Stomach (tissue), 9 donors: Measurements from ENCODE around the gene CIC. TPM values are rescaled to one million over a fixed set of nuclear protein-coding genes. Genes with fewer than 3 reads are reported as not detected.

Experiments used
- DNase-seq, 2 donors: peaks; one replicate each; pipeline versions ENCODE4 v3.0.0 to v3.0.0-alpha.2; 2013 to 2019
- H3K27ac ChIP-seq, 5 donors: fragments of 200-600 bp in 4 of 5; sonication (generic) in 4 of 5; one replicate each; pipeline ENCODE4 v1.5.1; 2013 to 2019; ENCODE audit warnings: mild to moderate bottlenecking in 1 of 5, moderate library complexity in 1 of 5
- H3K27me3 ChIP-seq, 3 donors: fragments of 200-600 bp; sonication (generic); one replicate each; pipeline ENCODE4 v1.5.1; 2017 to 2019; ENCODE audit warnings: mixed run types in 1 of 3
- H3K36me3 ChIP-seq, 4 donors: fragments of 200-600 bp; sonication (generic); 1 replicate in 3 of 4; 2 replicates in 1 of 4; pipeline ENCODE4 v1.5.1; 2016 to 2019
- H3K4me1 ChIP-seq, 4 donors: fragments of 200-600 bp; sonication (generic); one replicate each; pipeline ENCODE4 v1.5.1; 2016 to 2019
- H3K4me3 ChIP-seq, 4 donors: fragments of 200-600 bp; sonication (generic) in 3 of 4; one replicate each; pipeline ENCODE4 v1.5.1; 2016 to 2019; ENCODE audit warnings: mild to moderate bottlenecking in 1 of 4
- H3K9me3 ChIP-seq, 4 donors: fragments of 200-600 bp; sonication (generic); one replicate each; pipeline ENCODE4 v1.5.1; 2016 to 2019
- CTCF ChIP-seq, 7 experiments: fragments of 450-650 bp in 4 of 7; fragments of 200-600 bp in 3 of 7; sonication (generic) in 3 of 7; IDR thresholded peaks; one replicate each; pipeline ENCODE4 v1.5.1; 2016 to 2019; ENCODE audit warnings: antibody characterized with exemption in 7 of 7, control low read depth in 2 of 7, mild to moderate bottlenecking in 1 of 7
- EP300 ChIP-seq: sonication (generic); formaldehyde crosslinking; IDR thresholded peaks from one replicate; pipeline ENCODE4 v1.6.1; 2017; ENCODE audit warnings: antibody characterized with exemption
- POLR2A ChIP-seq, 4 donors: fragments of 450-650 bp; IDR thresholded peaks; one replicate each; pipeline ENCODE4 v1.6.1; 2016; ENCODE audit warnings: antibody characterized with exemption in 4 of 4, control low read depth in 2 of 4, mild to moderate bottlenecking in 1 of 4, moderate library complexity in 1 of 4
- POLR2AphosphoS5 ChIP-seq, 3 donors: sonication (generic); formaldehyde crosslinking; IDR thresholded peaks; one replicate each; pipeline ENCODE4 v1.6.1; 2016; ENCODE audit warnings: antibody characterized with exemption in 3 of 3
- WGBS, 5 donors: extraction: QIAGEN DNeasy Blood & Tissue Kit in 3 of 5; methylation state at CpG; one replicate each; pipeline versions ENCODE4 v1.1.5 to v1.1.7; 2013 to 2018; 5-methylcytosine and 5-hydroxymethylcytosine counted together
- intact Hi-C: fragments of 100-400 bp; cut with DNase I; formaldehyde crosslinking; loops from one replicate; pipeline ENCODE4 v1.15.1; 2023; ENCODE audit warnings: low total_unique reads
- polyA plus RNA-seq, 3 donors: library from polyadenylated mRNA; stranded (reverse); fragments of 200-250 nt; gene quantifications; one replicate each; pipeline ENCODE4 v1.2.3, GENCODE V29; 2013
- total RNA-seq, 5 donors: library from RNA; depleted of rRNA; stranded (reverse); fragments of >200 nt; gene quantifications; one replicate each; pipeline versions ENCODE4 v1.1.0 to v1.2.3, GENCODE V29; 2014 to 2016
- donor health status: healthy with polysubstance abuse.
- donor health status: Bipolar disorder and iron deficiency.
- donor health status: healthy.

Gene CIC
- total and polyA plus RNA-seq, 8 donors, result 15.4 to 60.3 (median 26.6) TPM

- Histone ChIP-seq H3K27me3 (no peaks in the 10 kb centered on the region), H3K36me3 (peaks cover 16 to 19% (median 18%) of the 10 kb centered on the region in 4 donors), H3K4me3 (peak overlapping the region; percentile 53 to 71 (median 66)), H3K4me1 (peaks cover 62 to 87% (median 76%) of the 10 kb centered on the region in 4 donors), H3K27ac (peak overlapping the region; percentile 94 to 100 (median 97)), H3K9me3 (no peaks in the 10 kb centered on the region)
- DNase-seq, result peak; percentile 98 to 99
- no peak for TF ChIP-seq EP300
- TF ChIP-seq POLR2AphosphoS5 (IDR thresholded peaks at IDR 0.05), result peak in 2 of 3 donors; percentile 34 to 60
- intact Hi-C loops, result no loop called here
- WGBS, 5 donors, result 1 to 4% (median 3%) methylated on average over 19 to 70 of the region's 74 CpGs
Measured at GRCh38 chr19:42283188-42284065, 14.4 kb downstream of the CIC start.

GRCh38 chr19:42284066-42284501 is 15.0 kb downstream of the CIC start:
- peaks cover 23 to 25% (median 25%) of the 10 kb centered on the region in 4 donors for H3K36me3 ChIP-seq
- H3K27ac ChIP-seq, result peak overlapping the region; percentile 94 to 100 (median 97)
- H3K4me1 ChIP-seq, result peaks cover 56 to 80% (median 70%) of the 10 kb centered on the region in 4 donors
- no peaks in the 10 kb centered on the region for H3K27me3 ChIP-seq
- peak overlapping the region; percentile 64 to 71 (median 69) for H3K4me3 ChIP-seq
- intact Hi-C loops, result no loop called here
- DNase-seq, result peak; percentile 87 to 94
- no peaks in the 10 kb centered on the region for H3K9me3 ChIP-seq
- 0 to 2% methylated on average over 30 to 56 of the region's 76 CpGs; no CpG with 5 or more reads in 3 of the 5 donors for WGBS, 5 donors
- TF ChIP-seq CTCF (IDR thresholded peaks at IDR 0.05) (no peak), EP300 (no peak)

GRCh38 chr19:42284591-42285341 is 15.7 kb downstream of the CIC start:
- Histone ChIP-seq H3K4me1 (peaks cover 49 to 79% (median 63%) of the 10 kb centered on the region in 4 donors), H3K4me3 (peak overlapping the region; percentile 64 to 71 (median 68)), H3K9me3 (no peaks in the 10 kb centered on the region), H3K36me3 (peaks cover 30 to 32% (median 32%) of the 10 kb centered on the region in 4 donors), H3K27ac (peak overlapping the region; percentile 74 to 100 (median 97)), H3K27me3 (no peaks in the 10 kb centered on the region)
- WGBS, 5 donors, result 2 to 5% (median 4%) methylated on average over 17 to 41 of the region's 41 CpGs
- peak in 1 of 2 donors; percentile 60 for DNase-seq
- intact Hi-C loops, result loop anchor here (5.0 kb wide), 1 partner anchor 37 kb away; no protein-coding TSS in a partner anchor
- TF ChIP-seq POLR2A (IDR thresholded peaks at IDR 0.05) (no peak), CTCF (IDR thresholded peaks at IDR 0.05) (no peak), EP300 (no peak), POLR2AphosphoS5 (IDR thresholded peaks at IDR 0.05) (no peak)

- intact Hi-C loops, result loop anchor here (5.0 kb wide), 1 partner anchor 38 kb away; no protein-coding TSS in a partner anchor
- H3K36me3 ChIP-seq, result peaks cover 37 to 40% (median 40%) of the 10 kb centered on the region in 4 donors
Measured at GRCh38 chr19:42285541-42285941, 16.5 kb downstream of the CIC start.

More at GRCh38 chr19:42285541-42285941, 16.5 kb downstream of the CIC start:
- peaks cover 49 to 79% (median 59%) of the 10 kb centered on the region in 4 donors for H3K4me1 ChIP-seq
- H3K9me3 ChIP-seq, result no peaks in the 10 kb centered on the region
- TF ChIP-seq CTCF (IDR thresholded peaks at IDR 0.05) (no peak), POLR2AphosphoS5 (IDR thresholded peaks at IDR 0.05) (no peak), EP300 (no peak), POLR2A (IDR thresholded peaks at IDR 0.05) (no peak)
- H3K4me3 ChIP-seq, result peak overlapping the region; percentile 16 to 71 (median 68)
- no peaks in the 10 kb centered on the region for H3K27me3 ChIP-seq
- WGBS, 5 donors, result 29 to 42% (median 37%) methylated on average over 5 of the region's 5 CpGs
- H3K27ac ChIP-seq, result peak overlapping the region; percentile 74 to 100 (median 97)
- peak in 1 of 2 donors; percentile 61 for DNase-seq
